ENCODE measurements around the gene JUP. TPM values are rescaled to one million over a fixed set of nuclear protein-coding genes. Genes with fewer than 3 reads are reported as not detected.

The JUP gene
- total and polyA plus RNA-seq, 2 of the 13 experiments (the other 11 are each of a cell fraction or from before 2014, with no cell fraction given), result 12.1 to 20.6 TPM

- TF ChIP-seq NFAT5 (CRISPR knock-in tag; IDR thresholded peaks at IDR 0.05), result peak; percentile 63; the same call in 1 of the 2 replicates
- no peak; the same call in 1 of the 2 replicates for TF ChIP-seq NRL (CRISPR knock-in tag; IDR thresholded peaks at IDR 0.05; ENCODE audit: borderline replicate concordance)
- 0 out of 2 replicates have a peak, but pooled peaks have one; percentile 28 for TF ChIP-seq ZKSCAN8 (CRISPR knock-in tag; IDR thresholded peaks at IDR 0.05; ENCODE audit: borderline replicate concordance)
- no peak for TF ChIP-seq LBX2 (CRISPR knock-in tag; IDR thresholded peaks at IDR 0.05; ENCODE audit: borderline replicate concordance)
- no peak for TF ChIP-seq AHDC1 (CRISPR knock-in tag; IDR thresholded peaks at IDR 0.05; ENCODE audit: borderline replicate concordance)
- TF ChIP-seq FOXO1 (CRISPR knock-in tag; IDR thresholded peaks at IDR 0.05), result no peak; the same call in 1 of the 2 replicates
- no peak for TF ChIP-seq EHMT2 (IDR thresholded peaks at IDR 0.05; ENCODE audit: borderline replicate concordance, low read depth, low read length)
- TF ChIP-seq ONECUT2 (CRISPR knock-in tag; IDR thresholded peaks at IDR 0.05), result no peak
- no peak; the same call in 1 of the 2 replicates for TF ChIP-seq ZNF589 (CRISPR knock-in tag; conservative IDR thresholded peaks at IDR 0.05)
- peak; percentile 63; the same call in 1 of the 2 replicates for TF ChIP-seq E2F2 (CRISPR knock-in tag; IDR thresholded peaks at IDR 0.05; ENCODE audit: borderline replicate concordance)
- no peak for TF ChIP-seq DR1 (CRISPR knock-in tag; IDR thresholded peaks at IDR 0.05)
- no peak for TF ChIP-seq ZNF260 (CRISPR knock-in tag; IDR thresholded peaks at IDR 0.05; ENCODE audit: borderline replicate concordance, low read depth)
- no peak for TF ChIP-seq HMG20A (CRISPR knock-in tag; IDR thresholded peaks at IDR 0.05; ENCODE audit: borderline replicate concordance)
- peak; percentile 94 for TF ChIP-seq SSRP1 (CRISPR knock-in tag; IDR thresholded peaks at IDR 0.05)
- TF ChIP-seq PBX3 (CRISPR knock-in tag; IDR thresholded peaks at IDR 0.05; ENCODE audit: borderline replicate concordance), result no peak
These were observed 13.8 kb downstream of the JUP start (continued) for GRCh38 chr17:41772586-41773189.
